SHP77 (cell line): ENCODE results near the gene LINC00305.

Experiments
- DNase-seq, 2 experiments: peaks; one replicate each; lab custom pipeline; 2025; lab: John Stamatoyannopoulos, UW

The LINC00305 gene

GRCh38 chr18:64115881-64116280 is 33.0 kb downstream of the LINC00305 start:
- DNase-seq = no peak

DNA sequence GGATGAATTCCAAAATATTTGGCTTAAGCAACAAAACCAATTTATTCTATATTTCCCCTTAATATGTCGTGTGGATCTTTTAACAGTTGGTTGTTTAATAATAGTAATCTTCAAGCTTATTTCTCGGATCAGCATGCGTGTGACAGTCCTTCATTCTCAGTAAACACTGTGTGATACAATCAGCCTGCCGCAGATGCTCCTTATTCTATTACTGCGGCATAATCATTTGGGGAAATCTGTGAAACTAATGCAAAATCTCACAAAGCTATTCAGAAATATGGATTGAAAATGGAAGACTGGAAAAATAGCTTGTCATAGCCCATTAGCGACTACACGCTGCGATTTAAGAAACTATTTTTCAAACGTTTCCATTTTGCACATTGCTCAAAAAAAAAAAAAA is 36.9 kb downstream of the LINC00305 start:
- no peak for DNase-seq

DNA sequence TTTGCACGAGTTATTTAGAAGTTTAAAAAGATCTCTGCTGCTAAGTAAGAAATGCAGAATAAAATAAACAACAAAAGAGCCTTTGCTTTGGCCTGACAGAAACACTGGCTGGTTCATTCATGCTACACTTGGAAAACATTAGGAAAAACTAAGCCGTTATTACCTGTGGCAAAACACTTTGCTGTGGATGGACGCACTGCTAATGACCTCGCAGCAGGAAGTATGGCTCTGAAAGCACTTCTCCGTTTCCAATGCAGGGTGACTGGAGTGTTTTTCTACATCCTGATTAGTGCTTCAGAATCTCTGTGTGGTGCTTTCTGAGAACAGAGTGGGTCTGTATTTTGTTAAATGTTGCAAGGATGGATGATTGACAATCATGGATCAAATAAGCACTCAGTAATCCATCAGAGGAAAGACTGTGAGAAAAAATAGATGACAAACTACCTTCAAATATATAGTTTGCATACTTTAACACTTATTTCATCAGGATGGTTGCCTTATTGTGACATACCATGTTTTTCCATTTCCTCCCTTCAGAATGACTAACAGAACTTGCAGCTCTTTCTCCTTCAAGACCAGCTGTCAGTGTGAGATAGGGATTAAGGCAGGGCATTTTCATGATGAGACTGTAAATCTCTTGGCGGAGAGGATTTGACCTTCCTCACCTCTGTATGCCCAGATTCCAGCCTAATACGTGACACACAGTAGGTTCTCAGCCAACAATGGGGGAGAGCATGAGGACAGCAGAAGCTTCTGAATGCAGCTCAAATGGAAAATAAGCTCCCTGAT is 38.0 kb downstream of the LINC00305 start:
- no peak for DNase-seq

- no peak for DNase-seq
Measured at GRCh38 chr18:64103986-64104385, 44.9 kb downstream of the LINC00305 start.

DNA sequence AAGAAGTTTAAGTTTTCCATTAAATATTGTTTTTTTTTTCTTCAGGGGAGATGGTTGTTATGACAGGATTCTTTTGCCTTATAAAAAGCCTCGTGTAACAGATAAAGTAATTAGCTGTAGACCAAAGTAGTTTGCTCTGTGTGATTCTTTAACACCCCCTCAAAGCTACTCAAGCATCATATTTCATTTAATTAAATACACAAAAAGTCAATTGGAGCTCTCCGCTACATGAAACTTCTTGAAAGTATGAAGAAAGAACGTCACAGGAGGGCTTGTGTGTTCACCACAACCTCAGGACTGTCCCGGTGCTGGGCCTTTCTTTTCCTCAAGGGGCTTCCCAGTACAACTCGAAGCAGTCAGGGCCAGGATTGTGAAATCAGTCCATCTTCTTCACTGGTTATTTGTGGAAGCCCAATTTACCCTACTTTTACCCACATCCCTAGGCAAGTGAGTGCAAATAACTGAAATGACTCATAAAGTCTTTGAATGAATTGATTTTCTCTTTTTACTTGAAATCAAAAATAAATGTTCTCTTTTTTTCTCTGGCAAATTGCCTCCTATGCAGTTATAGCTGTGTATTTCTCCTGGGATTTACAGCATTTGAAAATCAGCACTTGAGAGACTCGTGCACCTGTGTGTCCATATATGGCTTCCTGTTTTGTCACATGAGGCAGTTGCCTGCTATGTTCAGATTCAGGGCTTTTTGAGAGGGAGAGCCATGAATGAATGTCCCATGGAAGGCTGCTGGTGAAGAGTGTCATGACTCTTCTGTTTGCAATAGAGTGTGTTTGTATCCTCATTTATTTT is 48.6 kb downstream of the LINC00305 start:
- DNase-seq = peak in 1 of 2 experiments; percentile 9

- DNase-seq = no peak
Measured at GRCh38 chr18:64099244-64099643, 49.6 kb downstream of the LINC00305 start.

GRCh38 chr18:64097497-64097896 is 51.4 kb downstream of the LINC00305 start:
- DNase-seq = no peak

- DNase-seq = no peak
Measured at GRCh38 chr18:64095056-64095455, 53.8 kb downstream of the LINC00305 start.

GRCh38 chr18:64094210-64094609 is 54.7 kb downstream of the LINC00305 start:
- no peak for DNase-seq

DNA sequence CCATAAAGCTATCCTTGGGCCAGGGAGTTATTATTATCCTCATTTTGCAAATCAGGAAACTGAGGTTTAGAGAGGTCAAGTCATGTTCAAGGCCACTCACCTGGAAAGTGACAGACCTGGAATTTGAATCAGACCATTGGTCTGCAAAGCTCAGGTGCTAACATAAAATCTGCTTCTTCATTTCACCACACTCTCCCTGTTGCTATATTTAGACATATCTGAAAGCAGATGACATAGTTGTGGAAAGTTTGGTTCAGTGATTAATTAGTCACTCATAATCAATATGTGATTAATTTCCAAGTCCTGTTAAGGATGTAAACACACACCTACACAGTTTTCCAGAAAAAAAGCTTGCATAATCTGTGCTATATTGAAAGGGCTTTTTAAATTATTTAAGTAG is 57.4 kb downstream of the LINC00305 start:
- no peak for DNase-seq

DNA sequence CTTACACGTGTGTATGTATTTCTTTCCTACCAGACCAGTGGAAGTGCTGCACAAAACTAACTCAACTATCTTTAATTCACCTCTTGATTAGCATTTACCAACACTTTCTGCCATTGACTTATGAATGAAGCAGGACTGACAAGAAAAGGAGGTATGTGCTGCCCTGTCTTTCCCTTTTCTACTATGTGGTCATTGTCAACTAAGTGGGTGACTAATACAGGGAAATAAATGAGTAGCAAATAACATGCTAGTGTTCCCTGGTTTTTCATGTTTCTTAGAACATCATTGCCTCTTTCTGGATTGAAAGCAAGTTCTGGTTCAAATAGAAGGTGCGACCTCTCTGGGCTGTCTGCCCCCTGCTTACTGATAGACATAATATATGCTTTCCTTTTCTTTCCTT is 58.0 kb downstream of the LINC00305 start:
- no peak for DNase-seq

GRCh38 chr18:64083916-64084315 is 65.0 kb downstream of the LINC00305 start:
- DNase-seq = no peak

DNA sequence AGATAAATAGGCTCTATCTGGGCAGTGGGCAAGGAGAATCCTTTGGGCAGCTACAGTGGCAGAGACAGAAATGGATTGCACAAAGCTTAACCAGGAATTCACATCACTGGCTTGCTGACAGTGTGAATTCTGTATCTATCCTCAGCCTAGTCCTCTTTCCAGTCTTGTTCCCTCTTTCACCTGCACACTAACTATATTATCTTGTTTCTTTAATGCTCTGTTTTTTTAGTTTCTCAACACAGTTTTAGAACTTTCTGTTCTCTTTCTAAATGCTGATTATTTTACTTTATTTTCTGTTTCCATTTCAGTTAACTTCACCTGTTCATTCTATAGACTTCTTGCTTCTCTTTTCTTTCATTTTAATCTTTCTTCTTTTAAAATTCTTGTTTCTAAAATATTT is 66.4 kb downstream of the LINC00305 start:
- DNase-seq = no peak

DNA sequence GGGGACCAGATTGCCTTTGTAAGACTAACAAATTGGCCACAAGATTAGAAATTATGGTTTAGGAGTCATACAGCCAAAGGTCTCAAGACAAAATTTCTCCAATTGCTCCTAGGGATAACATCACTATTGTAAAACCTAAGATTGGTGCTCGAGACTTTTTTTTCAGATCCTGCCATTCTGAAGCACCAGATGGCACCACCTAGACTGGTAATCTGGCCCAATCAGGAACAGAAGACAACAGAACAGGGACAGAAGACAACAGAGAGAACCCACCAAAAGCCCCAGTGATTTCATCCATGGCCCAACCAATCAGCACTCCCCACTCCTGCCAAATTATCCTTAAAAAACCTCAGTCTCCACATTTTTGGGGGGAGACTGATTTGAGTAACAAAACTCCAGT is 66.8 kb downstream of the LINC00305 start:
- no peak for DNase-seq

- no peak for DNase-seq
Measured at GRCh38 chr18:64073971-64074370, 74.9 kb downstream of the LINC00305 start.

- no peak for DNase-seq
Measured at GRCh38 chr18:64055019-64055418, 93.9 kb downstream of the LINC00305 start.

GRCh38 chr18:64053246-64053645 is 95.6 kb downstream of the LINC00305 start:
- DNase-seq = no peak

- DNase-seq = no peak
Measured at GRCh38 chr18:64052772-64053171, 96.1 kb downstream of the LINC00305 start.

- no peak for DNase-seq
Measured at GRCh38 chr18:64044616-64045015, 104.3 kb downstream of the LINC00305 start.

DNA sequence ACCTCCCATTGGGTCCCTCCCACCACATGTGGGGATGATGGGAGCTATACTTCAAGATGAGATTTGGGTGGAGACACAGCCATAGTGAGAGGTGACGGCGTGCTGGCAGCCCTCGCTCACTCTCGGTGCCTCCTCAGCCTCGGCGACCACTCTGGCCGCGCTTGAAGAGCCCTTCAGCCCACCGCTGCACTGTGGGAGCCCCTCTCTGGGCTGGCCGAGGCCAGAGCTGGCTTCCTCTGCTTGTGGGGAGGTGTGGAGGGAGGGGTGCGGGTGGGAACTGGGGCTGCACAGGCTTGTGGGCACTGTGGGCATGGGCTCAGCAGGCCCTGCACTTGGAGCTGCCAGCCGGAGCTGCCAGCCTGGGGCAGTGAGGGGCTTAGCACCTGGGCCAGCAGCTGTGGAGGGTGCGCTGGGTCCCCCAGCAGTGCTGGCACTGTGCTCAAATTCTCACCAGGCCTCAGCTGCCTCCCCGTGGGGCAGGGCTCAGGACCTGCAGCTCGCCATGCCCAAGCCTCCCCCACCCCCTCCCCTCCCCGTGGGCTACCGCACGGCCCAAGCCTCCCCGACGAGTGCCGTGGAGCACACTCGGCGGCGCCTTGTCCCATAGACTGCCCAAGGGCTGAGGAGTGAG is 106.0 kb downstream of the LINC00305 start:
- no peak for DNase-seq

DNA sequence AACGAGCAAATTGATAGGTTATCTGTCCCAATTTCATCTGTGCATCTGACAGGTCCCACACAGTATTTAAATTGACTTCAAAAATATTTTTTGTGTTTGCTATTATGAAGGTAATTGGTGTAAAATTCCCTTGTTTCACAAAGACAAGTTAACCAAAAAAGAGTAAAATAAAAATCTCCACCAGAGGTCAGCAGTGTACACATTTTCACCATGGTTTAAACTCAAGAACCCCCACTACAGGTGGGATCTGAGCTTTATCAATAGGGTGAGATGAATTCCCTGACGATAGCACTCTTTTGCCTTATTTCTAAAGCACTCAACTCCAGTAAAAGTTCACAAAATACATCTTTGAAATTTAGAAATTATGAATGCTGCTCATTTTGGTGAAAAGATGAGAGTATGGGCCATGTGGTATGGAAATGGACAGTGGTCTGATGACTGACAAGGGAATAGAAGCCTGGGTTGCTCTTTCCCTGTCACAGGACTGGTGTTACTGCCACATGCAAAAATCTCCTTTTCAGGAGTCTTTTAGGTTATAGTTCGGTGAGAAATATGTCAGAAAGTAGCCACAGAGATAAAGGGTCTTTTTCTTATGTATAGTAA is 111.0 kb downstream of the LINC00305 start:
- peak; percentile 22 to 34 for DNase-seq

DNA sequence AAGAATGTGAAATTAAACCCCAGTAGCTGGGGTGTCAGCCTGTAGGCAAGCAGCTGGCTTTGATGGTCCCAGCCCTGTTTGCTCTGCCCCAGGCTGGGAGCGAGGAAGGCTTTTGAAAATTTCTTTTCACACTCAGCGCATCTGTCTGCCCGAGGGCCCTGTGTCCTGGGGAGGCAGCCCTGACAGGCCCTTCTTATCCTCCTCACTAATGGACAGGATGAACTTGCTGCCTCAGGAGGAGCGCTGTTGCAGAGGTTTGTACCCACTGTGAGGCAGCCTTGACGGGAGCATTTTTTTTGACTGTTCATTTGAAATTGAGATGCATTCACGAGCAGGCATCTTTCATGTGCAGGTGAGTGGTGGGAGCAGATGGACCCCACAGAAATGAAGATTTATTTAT is 116.6 kb downstream of the LINC00305 start:
- DNase-seq = no peak
